ENCODE measurements around the gene HDHD5.
"Not testable (repeated sequence)": the region's sequence is repeated elsewhere in the genome, so short reads cannot be mapped to it uniquely, and the experiment has no call there.

The HDHD5 gene

GRCh38 chr22:17157714-17158113 is 1.4 kb downstream of the HDHD5 start:
- DNase-seq (ENCODE audit: low read depth in 3 of 3, low spot score in 1 of 3): no peak

DNA sequence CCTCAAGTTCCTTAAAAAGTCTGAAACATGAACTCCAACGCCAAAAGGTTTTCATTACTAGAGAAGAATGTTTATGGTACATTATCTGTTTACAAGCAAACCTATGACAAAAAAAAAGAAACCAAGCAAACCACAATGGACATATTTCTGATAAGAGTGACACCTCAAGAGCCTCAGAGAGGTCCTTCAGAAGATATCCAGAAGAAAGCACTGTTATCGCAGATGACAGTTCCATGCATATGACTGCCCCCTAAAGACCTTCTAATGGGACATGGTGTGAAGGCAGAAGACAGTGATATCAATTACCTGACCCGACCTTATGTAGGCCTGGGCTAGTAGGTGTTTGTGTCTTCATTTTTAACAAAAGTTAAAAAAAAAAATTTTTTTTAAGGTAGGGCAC is 3.1 kb downstream of the HDHD5 start:
- no peak for DNase-seq (ENCODE audit: low read depth in 3 of 3, low spot score in 1 of 3)

DNA sequence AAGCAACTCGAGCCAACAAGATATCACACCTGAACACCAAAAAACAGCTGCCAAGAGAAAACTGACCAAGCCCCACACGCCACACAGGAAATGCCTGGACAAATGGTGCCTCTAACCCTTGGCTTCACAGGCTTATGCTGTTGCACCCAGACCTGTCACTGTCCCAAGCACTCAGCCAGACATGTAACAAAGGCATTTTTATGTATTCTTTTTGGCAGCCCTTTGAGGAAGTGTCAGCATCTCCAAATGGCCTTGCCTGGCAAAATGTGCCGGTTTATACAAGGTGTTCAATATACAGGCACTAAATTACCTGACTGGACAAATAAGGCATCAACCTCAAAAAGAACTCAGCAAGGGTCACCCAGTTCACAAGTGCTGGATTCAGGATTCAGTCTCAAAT is 6.1 kb downstream of the HDHD5 start:
- DNase-seq (ENCODE audit: low read depth in 3 of 3, low spot score in 1 of 3): no peak

- no peak for DNase-seq (ENCODE audit: low read depth in 3 of 3, low spot score in 1 of 3)
These were observed 6.7 kb downstream of the HDHD5 start for GRCh38 chr22:17152340-17152739.

DNA sequence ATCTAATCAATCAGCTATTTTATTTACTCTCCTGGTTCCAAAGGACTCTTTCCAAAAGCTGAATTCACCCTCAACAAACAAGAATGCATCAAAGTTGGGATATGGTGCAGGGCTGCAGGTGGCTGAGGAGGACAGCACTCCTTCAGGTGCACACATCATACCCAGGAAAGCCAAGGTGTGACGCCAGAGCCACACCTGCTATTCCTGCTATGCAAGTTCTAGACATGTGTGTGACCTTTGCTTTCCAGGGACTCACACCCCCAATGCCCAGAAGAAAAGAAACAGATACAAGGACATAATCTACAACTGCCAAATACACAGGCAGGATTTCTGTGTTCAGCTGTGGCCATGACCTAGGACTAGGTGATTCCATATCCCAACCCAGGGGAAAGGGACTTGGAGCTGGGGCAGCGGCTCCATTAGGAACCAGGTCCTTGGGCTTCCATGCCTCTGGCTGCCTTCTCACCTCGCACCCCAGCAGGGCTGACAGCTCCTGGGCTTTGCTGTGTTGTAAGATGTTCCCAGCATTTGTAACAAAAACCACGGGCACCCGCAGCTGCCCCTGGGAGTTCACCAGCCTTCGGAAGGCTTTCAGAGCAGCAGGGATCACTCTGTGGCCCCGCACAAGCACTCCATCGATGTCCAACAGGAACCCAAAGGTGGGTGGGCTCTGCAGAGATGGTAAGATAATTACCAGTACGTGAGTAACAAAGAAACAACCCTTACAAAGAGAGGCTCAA is 9.8 kb downstream of the HDHD5 start:
- no peak for DNase-seq (ENCODE audit: low read depth in 3 of 3, low spot score in 1 of 3)

GRCh38 chr22:17147458-17147857 is 11.6 kb downstream of the HDHD5 start:
- not testable (repeated sequence) for DNase-seq (ENCODE audit: low read depth in 3 of 3, low spot score in 1 of 3)

DNA sequence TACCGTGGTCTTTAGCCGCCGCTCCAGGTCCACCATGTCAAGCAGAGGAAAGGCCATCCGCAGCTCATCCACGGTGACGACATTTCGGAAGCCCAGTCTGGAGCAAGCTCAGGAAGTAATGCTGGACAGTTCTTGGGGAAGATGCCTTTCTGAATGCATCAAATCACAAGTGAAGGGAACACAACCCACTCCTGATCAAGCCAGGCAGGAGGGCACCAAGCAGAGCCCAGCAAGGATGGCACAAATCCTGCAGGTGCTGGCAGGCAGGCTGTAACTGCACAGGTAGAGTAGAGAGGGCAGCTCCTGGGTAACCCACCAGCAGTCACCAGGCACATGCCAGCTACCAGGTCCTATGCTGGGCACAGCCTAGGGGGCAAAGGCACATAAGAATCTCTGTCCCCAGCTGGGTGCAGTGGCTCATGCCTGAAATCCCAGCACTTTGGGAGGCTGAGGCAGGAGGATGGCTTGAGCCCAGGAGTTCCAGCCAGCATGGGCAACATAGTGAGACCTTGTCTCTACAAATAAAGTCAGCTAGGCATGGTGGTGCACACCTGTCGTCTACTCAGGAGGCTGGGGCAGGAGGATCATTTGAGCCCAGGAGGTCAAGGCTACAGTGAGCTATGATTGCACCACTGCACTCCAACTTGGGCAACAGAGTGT is 13.9 kb downstream of the HDHD5 start:
- no peak for DNase-seq (ENCODE audit: low read depth in 3 of 3, low spot score in 1 of 3)

DNA sequence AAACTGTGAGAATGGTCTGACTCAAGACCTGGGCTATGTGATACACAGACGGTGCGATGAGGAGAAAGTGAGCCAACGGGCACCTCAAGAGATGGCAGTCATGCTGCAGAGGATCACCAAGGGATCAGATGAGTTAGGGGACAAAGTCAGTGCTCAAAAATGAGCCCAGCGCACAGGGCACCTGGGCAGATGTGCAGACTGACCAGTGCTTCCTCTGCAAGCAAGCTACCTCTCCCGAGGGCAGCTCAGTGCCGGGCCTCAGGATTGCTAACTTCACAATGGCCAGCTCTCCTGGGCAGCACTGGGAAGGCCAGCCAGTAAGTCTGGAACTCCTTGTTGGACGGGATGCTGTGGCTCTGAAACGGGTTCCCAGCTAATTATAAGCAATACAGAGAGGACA is 15.3 kb downstream of the HDHD5 start:
- DNase-seq (ENCODE audit: low read depth in 3 of 3, low spot score in 1 of 3): no peak

DNA sequence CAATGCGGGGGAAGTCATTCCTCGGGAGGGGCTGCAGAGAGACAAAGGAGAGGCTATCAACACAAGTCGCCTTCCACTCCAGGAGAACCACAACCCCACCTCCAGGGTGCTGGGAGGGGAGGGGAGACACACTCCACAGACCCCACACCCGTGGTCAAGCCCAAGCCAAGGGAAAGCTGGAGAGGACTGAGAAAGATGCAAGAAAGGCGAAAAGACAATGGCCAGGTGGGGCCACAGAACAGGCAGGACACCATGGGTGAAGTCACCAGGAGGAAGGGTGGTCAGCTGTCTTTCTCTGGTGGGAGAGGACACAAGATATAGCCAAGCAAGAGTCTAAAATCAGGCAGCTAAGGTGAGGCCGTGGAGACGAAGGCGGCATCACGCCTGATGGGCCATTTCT is 16.0 kb downstream of the HDHD5 start:
- DNase-seq (ENCODE audit: low read depth in 3 of 3, low spot score in 1 of 3): no peak

DNA sequence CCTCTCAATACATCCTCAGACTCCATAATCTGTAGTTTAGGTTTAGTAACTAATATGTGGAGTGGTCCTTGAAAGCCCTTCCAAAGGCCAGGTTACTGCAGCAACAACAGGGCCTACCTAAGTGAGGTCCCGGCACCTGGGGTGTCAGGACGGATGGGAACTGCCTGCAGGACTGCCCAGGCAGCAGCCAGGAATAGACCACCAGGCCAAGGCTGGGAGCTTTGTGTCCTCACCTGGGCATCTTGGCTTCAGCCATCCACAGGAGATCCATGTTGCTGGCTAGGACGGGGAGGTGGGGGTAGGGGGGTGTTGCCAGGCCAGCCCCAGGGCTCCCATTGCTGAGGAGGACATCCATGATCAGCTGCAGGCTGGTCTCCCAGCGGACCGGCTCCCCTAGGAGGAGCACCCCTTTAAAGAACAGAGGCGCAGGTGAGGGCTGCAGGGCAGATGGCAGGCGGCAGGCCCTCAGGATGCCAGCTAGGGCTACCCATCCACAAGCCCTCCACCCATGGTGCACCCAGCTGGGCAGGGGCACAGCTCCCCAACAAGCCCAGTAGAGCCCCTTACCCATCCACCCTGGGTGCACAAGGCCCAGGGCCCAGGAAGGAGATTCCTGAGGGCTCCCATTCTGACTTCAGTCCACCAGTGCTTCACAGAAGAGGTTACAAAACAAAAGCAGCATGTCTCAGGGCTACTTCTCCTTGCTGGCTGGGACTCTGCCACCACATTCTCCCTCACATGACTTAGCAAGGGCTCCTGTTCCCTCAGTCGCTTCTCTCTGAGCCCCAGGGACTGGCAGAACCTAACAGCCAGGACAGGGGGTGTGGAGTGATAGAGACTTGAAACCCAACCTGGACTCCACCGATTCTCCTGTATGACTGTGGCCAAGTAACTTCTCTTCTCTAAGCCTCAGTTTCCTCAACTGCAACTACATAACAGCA is 18.0 kb downstream of the HDHD5 start:
- DNase-seq (ENCODE audit: low read depth in 3 of 3, low spot score in 1 of 3): no peak

- no peak for DNase-seq (ENCODE audit: low read depth in 3 of 3, low spot score in 1 of 3)
These were observed 19.1 kb downstream of the HDHD5 start for GRCh38 chr22:17140022-17140421.

DNA sequence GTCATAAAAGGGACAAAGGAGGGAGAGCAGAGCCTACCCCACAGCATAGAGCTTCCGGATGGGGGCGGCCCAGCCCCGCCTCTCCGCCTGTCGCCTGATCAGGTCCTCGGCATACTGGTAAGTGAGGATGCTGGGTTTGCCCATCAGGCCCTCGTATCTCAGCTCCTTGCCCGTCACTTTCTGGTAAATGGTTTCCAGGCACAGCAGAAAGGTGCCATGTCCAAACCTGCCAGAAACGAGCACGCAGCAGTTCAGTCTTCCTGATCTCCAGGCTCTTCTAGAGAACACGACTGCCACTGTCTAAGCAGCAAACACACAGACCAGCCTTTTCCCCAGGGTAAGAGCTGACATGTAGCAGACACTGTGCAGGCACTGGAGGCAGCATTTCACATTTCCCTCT is 20.6 kb downstream of the HDHD5 start:
- no peak for DNase-seq (ENCODE audit: low read depth in 3 of 3, low spot score in 1 of 3)

DNA sequence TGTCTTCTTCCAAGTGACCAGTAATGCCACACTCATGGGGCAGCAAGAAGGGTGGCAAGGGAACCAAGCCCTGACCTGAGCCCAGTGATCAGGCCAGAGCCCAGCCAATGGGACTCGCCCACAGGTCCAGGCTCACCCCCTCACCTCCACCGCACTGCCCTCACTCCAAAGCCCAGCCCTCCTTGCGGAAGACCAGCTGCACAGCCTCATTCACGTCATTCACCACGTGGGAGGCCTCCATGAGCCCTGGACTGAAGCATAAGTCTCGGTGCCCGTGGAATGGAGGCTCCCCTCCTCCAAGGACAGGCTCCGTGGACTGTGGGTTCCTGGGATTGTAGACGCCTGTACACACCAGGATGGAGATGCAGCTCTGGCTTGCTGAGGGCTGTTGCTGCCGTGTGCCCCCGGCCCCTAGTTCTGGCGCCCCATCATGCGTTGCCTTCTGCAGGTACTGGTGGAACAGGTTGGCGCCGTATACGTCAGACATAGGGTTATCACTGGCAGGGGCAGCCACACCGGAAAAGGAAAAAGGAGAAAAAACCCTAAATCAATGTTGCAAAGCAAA is 21.1 kb downstream of the HDHD5 start:
- DNase-seq (ENCODE audit: low read depth in 3 of 3, low spot score in 1 of 3): no peak

- no peak for DNase-seq (ENCODE audit: low read depth in 3 of 3, low spot score in 1 of 3)
These were observed 21.9 kb downstream of the HDHD5 start for GRCh38 chr22:17137170-17137569.

DNA sequence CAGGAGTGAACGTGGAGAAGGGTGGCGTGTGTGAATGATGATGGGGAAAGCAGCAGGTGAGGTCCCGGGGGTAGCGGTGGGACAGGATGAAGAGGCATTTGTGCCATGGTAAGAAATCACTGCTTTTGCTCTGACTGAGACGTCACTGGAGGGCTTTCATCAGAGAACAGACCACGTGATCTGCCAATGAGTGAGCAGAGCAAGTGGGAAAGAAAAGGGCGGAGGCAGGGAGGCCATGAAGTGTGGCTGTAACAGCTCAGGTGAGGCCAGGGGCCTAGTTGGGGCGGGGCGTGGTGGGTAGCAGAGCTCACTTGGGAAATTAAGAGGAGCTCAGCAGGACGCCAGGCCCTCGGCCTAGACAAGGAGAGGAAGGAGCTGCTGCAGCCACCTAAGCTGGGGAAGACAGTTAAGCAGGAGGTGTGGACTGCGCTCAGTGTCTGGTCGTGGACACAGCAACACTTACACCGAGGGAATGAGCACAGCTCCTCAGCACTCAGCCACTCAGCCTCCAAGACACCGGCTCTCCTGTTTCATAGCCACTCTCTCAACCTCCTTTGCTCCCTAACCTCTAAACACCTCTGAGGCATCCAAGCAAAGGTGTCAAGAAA is 23.8 kb downstream of the HDHD5 start:
- DNase-seq (ENCODE audit: low read depth in 3 of 3, low spot score in 1 of 3): no peak

GRCh38 chr22:17133137-17133536 is 25.9 kb downstream of the HDHD5 start:
- DNase-seq (ENCODE audit: low read depth in 3 of 3, low spot score in 1 of 3): no peak

DNA sequence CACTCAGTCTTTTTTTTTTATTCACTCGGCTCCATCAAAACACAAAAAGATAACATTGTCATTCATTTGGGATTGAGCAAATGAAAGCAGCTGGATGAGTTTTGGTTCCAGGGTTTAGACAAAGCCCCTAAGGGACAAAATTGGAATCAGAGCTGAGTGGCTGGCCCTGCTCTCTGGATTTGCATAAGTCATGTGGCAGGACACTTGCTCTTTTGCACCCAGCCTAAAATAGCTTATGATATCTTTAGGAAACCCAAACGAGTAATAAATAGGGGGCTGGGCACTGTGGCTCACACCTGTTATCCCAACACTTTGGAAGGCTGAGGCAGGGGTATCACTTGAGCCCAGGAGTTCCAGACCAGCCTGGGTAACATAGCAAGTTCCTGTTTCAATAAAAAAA is 27.0 kb downstream of the HDHD5 start:
- no peak for DNase-seq (ENCODE audit: low read depth in 3 of 3, low spot score in 1 of 3)

DNA sequence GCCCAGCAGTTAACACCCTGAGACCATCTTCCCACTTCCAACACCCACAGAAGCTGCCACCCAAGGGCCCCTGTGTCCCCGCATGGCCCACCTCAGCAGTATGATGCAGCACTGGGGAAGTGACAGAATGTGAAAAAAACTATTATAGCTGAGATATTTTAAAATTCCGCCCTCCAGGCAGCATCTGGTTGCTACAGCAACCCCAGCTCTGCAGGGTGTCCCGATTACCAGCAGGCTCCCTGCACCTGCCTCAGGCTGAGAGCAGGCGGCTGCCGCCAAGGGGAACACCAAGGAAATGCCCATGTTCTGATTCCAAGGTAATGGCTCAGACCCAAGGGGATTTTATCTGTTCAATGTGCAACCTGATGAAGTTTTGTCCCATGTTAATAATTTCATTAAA is 27.4 kb downstream of the HDHD5 start:
- no peak for DNase-seq (ENCODE audit: low read depth in 3 of 3, low spot score in 1 of 3)

- no peak for DNase-seq (ENCODE audit: low read depth in 3 of 3, low spot score in 1 of 3)
These were observed 28.9 kb downstream of the HDHD5 start for GRCh38 chr22:17130199-17130598.

- no peak for DNase-seq (ENCODE audit: low read depth in 3 of 3, low spot score in 1 of 3)
These were observed 37.6 kb downstream of the HDHD5 start, which contains the start of gene TMEM121B for GRCh38 chr22:17121233-17122195. Gene TMEM121B, minus strand, starts transcription at chr22:17121360. Its CDS starts 233 bp downstream, at chr22:17121127.

Measured in stimulated activated CD4-positive, alpha-beta T cell treated with anti-CD3 and anti-CD28 coated beads, TNF-alpha, amount 100 ng/mL, for 1 hour (primary cell).